Measurements from ENCODE around the gene KAZALD1. TPM values are rescaled to one million over a fixed set of nuclear protein-coding genes. Genes with fewer than 3 reads are reported as not detected.

The KAZALD1 gene
- total and polyA plus RNA-seq, 4 experiments from 2014 or later = not detected

DNA sequence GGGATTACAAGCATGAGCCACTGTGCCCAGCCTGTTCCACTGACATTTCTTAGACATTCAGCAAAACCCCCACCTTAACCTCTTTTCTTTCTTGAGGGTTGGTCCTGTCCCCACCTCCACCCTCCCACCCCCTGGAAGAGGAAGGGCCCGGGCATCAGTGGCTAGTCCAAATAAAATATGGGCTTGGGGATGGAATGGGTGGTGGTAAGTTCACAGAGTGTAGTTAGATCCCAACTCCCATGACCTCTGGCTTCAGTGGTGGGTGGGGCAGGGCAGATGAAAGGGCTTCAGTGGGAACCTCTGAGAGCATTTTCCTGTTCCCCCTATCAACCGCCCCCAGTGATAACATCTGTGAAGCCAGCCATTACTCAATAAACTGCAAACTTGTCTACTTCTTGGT, 20.9 kb upstream of the KAZALD1 start:
- Mint-ChIP-seq H3K4me3 (no peak overlapping the region), H3K27ac (peak overlapping the region in 6 of 7 donors; percentile 42 to 99 (median 80)), H3K4me1 (peaks cover 16 to 25% (median 19%) of the 10 kb centered on the region in 4 donors), H3K27me3 (peaks cover 0 to 4% of the 10 kb centered on the region in 2 donors), H3K36me3 (peaks cover 20 to 43% of the 10 kb centered on the region in 2 donors), H3K9me3 (no peaks in the 10 kb centered on the region)
- H3K9me3 ChIP-seq (ENCODE audit: control insufficient read depth in 1 of 2, low read length in 2 of 2) = no peaks in the 10 kb centered on the region
- intact Hi-C loops (cut with micrococcal nuclease) = loop anchor here (1.0 to 5.0 kb wide), 4 partner anchors 9 to 101 kb away; no protein-coding TSS in a partner anchor
- no peak overlapping the region for H3K27ac ChIP-seq (ENCODE audit: low read depth, low read length)
- H3K36me3 ChIP-seq (ENCODE audit: insufficient read depth, low read length) = peaks cover 22% of the 10 kb centered on the region
- no peak overlapping the region for H3K4me3 ChIP-seq (ENCODE audit: low read length in 2 of 2)
- peaks cover 27% of the 10 kb centered on the region for H3K4me1 ChIP-seq (ENCODE audit: insufficient read depth, low read length)
- no peak for DNase-seq
- CTCF ChIA-PET (ENCODE audit: partially characterized antibody) = interaction anchor here (0.7 to 26.6 kb wide), 11 partner anchors 11 to 100 kb away, joined by 3 to 645 read pairs (median 7); partner anchors contain the start of genes KAZALD1, PDZD7, SFXN3 and TLX1
- POLR2A ChIA-PET (ENCODE audit: partially characterized antibody) = interaction anchor here (0.9 to 5.6 kb wide), 6 partner anchors 9 to 43 kb away, joined by 3 to 69 read pairs (median 22); partner anchors contain the start of genes KAZALD1, PDZD7 and SFXN3
- no peaks in the 10 kb centered on the region for H3K27me3 ChIP-seq (ENCODE audit: insufficient read depth, low read length)

DNA sequence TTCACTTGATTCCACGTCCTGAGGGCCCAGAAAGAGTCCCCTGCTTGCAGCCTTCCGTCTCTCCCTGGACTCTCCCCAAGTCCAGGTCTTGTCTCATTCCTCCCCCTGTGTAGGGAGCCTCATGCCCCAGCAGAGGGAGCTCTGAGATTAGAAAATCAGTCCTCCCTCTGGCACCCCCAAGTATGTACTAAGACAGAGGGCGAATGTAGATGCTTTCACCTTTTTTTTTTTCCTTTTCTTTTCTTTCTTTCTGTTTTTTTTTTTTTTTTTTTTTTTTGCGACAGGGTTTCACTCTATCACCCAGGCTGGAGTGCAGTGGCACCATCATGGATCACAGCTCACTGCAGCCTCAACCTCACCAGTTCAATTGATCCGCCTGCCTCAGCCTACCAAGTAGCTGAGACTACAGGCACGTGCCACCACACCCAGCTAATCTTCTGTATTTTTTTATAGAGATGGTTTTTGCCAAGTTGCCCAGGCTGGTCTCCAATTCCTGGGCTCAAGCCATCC, 20.5 kb upstream of the KAZALD1 start:
- peaks cover 27% of the 10 kb centered on the region for H3K4me1 ChIP-seq (ENCODE audit: insufficient read depth, low read length)
- POLR2A ChIA-PET (ENCODE audit: partially characterized antibody) = interaction anchor here (0.9 to 5.6 kb wide), 6 partner anchors 10 to 44 kb away, joined by 3 to 69 read pairs (median 22); partner anchors contain the start of genes KAZALD1, PDZD7 and SFXN3

DNA sequence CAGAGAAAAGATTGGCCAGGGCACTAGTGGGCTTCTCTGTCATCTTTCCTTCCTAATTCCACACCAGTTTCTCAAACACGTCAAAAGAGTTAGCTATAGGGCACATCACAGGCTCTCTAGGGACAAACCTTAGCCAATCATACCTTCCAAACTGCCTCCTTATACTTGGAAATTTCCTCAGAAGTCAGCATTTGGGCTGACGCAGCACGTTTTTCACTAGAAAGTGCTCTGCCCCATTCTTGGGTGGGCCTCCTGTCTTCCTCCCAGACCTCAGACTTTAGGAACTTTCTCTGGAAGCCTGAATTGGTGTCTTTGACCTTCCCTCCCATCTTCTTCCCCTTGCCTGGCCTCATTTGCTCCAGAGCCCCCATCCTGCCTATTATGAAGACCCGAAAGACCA, 19.7 kb upstream of the KAZALD1 start:
- Mint-ChIP-seq H3K27me3 (peaks cover 5 to 8% of the 10 kb centered on the region in 2 donors), H3K4me1 (peaks cover 16 to 25% (median 19%) of the 10 kb centered on the region in 4 donors), H3K9me3 (no peaks in the 10 kb centered on the region), H3K4me3 (peak overlapping the region; percentile 92 to 99 (median 97)), H3K27ac (peak overlapping the region; percentile 29 to 99 (median 96)), H3K36me3 (peaks cover 12 to 33% of the 10 kb centered on the region in 2 donors)
- POLR2A ChIA-PET (ENCODE audit: partially characterized antibody) = interaction anchor here (0.7 to 5.6 kb wide), 8 partner anchors 9 to 1603 kb away, joined by 3 to 69 read pairs (median 17); partner anchors contain the start of genes KAZALD1, PDZD7, SFXN3 and TRIM8
- Histone ChIP-seq H3K4me3 (ENCODE audit: low read length in 2 of 2) (peak overlapping the region in 1 of 2 donors; percentile 81), H3K36me3 (ENCODE audit: insufficient read depth, low read length) (peaks cover 12% of the 10 kb centered on the region), H3K9me3 (ENCODE audit: control insufficient read depth in 1 of 2, low read length in 2 of 2) (no peaks in the 10 kb centered on the region), H3K27me3 (ENCODE audit: insufficient read depth, low read length) (no peaks in the 10 kb centered on the region), H3K4me1 (ENCODE audit: insufficient read depth, low read length) (peaks cover 27% of the 10 kb centered on the region), H3K27ac (ENCODE audit: low read depth, low read length) (peak overlapping the region; percentile 68)
- intact Hi-C loops (cut with micrococcal nuclease) = loop anchor here (1.0 to 5.0 kb wide), 2 partner anchors 8 to 100 kb away; no protein-coding TSS in a partner anchor
- CTCF ChIA-PET (ENCODE audit: partially characterized antibody) = interaction anchor here (0.9 to 26.6 kb wide), 9 partner anchors 10 to 100 kb away, joined by 4 to 645 read pairs (median 21); partner anchors contain the start of genes KAZALD1, PDZD7 and SFXN3
- DNase-seq = no peak

More for the DNA sequence above, 20.5 kb upstream of the KAZALD1 start:
- CTCF ChIA-PET (ENCODE audit: partially characterized antibody) = interaction anchor here (0.6 to 26.6 kb wide), 14 partner anchors 10 to 1056 kb away, joined by 3 to 645 read pairs (median 6); partner anchors contain the start of genes KAZALD1, PDZD7, SFXN3 and TLX1
- Histone ChIP-seq H3K4me3 (ENCODE audit: low read length in 2 of 2) (no peak overlapping the region), H3K27me3 (ENCODE audit: insufficient read depth, low read length) (no peaks in the 10 kb centered on the region), H3K27ac (ENCODE audit: low read depth, low read length) (no peak overlapping the region), H3K9me3 (ENCODE audit: control insufficient read depth in 1 of 2, low read length in 2 of 2) (no peaks in the 10 kb centered on the region), H3K36me3 (ENCODE audit: insufficient read depth, low read length) (peaks cover 18% of the 10 kb centered on the region)
- intact Hi-C loops (cut with micrococcal nuclease) = loop anchor here (1.0 to 5.0 kb wide), 4 partner anchors 9 to 101 kb away; no protein-coding TSS in a partner anchor
- H3K4me3 Mint-ChIP-seq = peak overlapping the region in 1 of 8 donors; percentile 27
- H3K9me3 Mint-ChIP-seq = no peaks in the 10 kb centered on the region
- H3K4me1 Mint-ChIP-seq = peaks cover 16 to 25% (median 19%) of the 10 kb centered on the region in 4 donors
- H3K27me3 Mint-ChIP-seq = peaks cover 1 to 5% of the 10 kb centered on the region in 2 donors
- H3K27ac Mint-ChIP-seq = peak overlapping the region; percentile 42 to 99 (median 79)
- peaks cover 16 to 38% of the 10 kb centered on the region in 2 donors for H3K36me3 Mint-ChIP-seq
- peak; percentile 72 to 81 (median 73) for DNase-seq

DNA sequence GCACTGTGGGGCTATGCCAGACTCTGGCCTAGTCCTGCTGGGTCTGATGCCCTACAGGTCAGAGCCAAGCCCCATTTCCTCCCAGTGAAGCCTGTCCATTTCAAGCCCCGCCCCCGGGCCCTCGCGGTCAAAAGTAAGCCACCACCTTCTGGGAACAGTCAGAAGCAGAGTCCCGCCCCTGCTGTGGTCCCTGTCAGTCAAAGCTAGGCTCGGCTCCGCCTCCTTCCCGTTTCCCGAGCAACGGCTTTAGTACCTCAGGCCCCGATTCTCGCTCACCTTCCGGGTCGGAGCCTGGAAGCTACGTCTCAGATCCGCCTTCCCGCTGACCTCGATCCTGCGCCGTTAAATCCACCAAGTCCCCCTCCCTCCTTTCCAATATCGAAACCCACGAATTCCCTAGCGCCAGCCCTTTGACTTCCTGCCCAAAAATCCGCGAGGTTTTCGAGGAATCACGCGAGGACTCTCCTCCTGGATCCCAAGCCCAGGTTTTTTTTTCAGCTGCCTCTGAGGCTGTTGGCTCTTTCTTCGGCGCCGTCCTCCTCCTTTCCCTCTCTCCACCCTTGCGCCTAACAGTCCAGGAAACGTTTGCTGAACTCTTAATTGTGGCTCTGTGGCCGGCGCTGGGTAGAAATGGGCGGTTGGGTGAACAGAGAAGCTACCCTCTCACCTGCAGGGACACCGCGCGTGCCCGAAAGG, 19.0 kb upstream of the KAZALD1 start:
- peaks cover under 1% of the 10 kb centered on the region for H3K27me3 ChIP-seq (ENCODE audit: insufficient read depth, low read length)
- no peaks in the 10 kb centered on the region for H3K9me3 ChIP-seq (ENCODE audit: control insufficient read depth in 1 of 2, low read length in 2 of 2)
- peak; percentile 64 to 84 (median 68) for DNase-seq
- POLR2A ChIA-PET (ENCODE audit: partially characterized antibody) = interaction anchor here (0.7 to 5.6 kb wide), 9 partner anchors 8 to 1602 kb away, joined by 3 to 69 read pairs (median 14); partner anchors contain the start of genes KAZALD1, PDZD7, SFXN3 and TRIM8
- H3K4me3 ChIP-seq (ENCODE audit: low read length in 2 of 2) = peak overlapping the region; percentile 81 to 94
- no peaks in the 10 kb centered on the region for H3K9me3 Mint-ChIP-seq
- peaks cover 16 to 25% (median 19%) of the 10 kb centered on the region in 4 donors for H3K4me1 Mint-ChIP-seq
- intact Hi-C loops (cut with micrococcal nuclease) = loop anchor here (1.0 to 5.0 kb wide), 2 partner anchors 7 to 99 kb away; no protein-coding TSS in a partner anchor
- peak overlapping the region; percentile 92 to 99 (median 97) for H3K4me3 Mint-ChIP-seq
- peaks cover 11 to 12% of the 10 kb centered on the region in 2 donors for H3K27me3 Mint-ChIP-seq
- CTCF ChIA-PET (ENCODE audit: partially characterized antibody) = interaction anchor here (0.7 to 26.6 kb wide), 13 partner anchors 8 to 119 kb away, joined by 3 to 645 read pairs (median 7); partner anchors contain the start of genes KAZALD1, PDZD7 and SFXN3
- H3K27ac Mint-ChIP-seq = peak overlapping the region; percentile 87 to 99 (median 97)
- H3K27ac ChIP-seq (ENCODE audit: low read depth, low read length) = peak overlapping the region; percentile 68
- H3K36me3 ChIP-seq (ENCODE audit: insufficient read depth, low read length) = peaks cover 5% of the 10 kb centered on the region
- H3K36me3 Mint-ChIP-seq = peaks cover 8 to 26% of the 10 kb centered on the region in 2 donors
- H3K4me1 ChIP-seq (ENCODE audit: insufficient read depth, low read length) = peaks cover 27% of the 10 kb centered on the region

DNA sequence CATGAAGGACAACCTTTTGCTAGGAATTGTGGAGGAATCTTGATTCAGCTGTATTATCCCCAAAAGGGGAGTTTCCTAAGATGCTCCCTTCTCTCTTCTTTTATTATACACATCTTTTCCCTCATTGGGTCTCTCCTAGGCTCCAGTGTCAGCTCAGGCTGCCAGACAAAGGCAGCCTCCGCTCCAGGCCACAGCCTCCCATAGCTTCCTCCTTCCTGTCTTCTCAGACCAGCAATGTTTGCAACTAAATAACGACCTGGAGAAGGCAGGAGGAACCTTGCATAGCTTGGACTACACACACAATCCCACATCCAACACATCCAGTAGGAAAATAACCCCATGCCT, 18.5 kb upstream of the KAZALD1 start:
- no peak for DNase-seq
- peaks cover 27% of the 10 kb centered on the region for H3K4me1 ChIP-seq (ENCODE audit: insufficient read depth, low read length)
- peaks cover 18 to 26% (median 19%) of the 10 kb centered on the region in 4 donors for H3K4me1 Mint-ChIP-seq
- H3K27ac Mint-ChIP-seq = peak overlapping the region; percentile 9 to 99 (median 96)
- no peaks in the 10 kb centered on the region for H3K36me3 ChIP-seq (ENCODE audit: insufficient read depth, low read length)
- ChIA-PET POLR2A (ENCODE audit: partially characterized antibody) (interaction anchor here (1.2 to 5.6 kb wide), 7 partner anchors 8 to 1602 kb away, joined by 3 to 69 read pairs (median 20); partner anchors contain the start of genes KAZALD1, PDZD7, SFXN3 and TRIM8), CTCF (ENCODE audit: partially characterized antibody) (interaction anchor here (0.7 to 26.6 kb wide), 11 partner anchors 8 to 119 kb away, joined by 3 to 645 read pairs (median 7); partner anchors contain the start of genes KAZALD1, PDZD7 and SFXN3)
- H3K36me3 Mint-ChIP-seq = peaks cover 4 to 21% of the 10 kb centered on the region in 2 donors
- H3K4me3 ChIP-seq (ENCODE audit: low read length in 2 of 2) = peak overlapping the region; percentile 81 to 94
- peaks cover 15% of the 10 kb centered on the region in 2 donors for H3K27me3 Mint-ChIP-seq
- H3K27me3 ChIP-seq (ENCODE audit: insufficient read depth, low read length) = peaks cover 6% of the 10 kb centered on the region
- H3K9me3 ChIP-seq (ENCODE audit: control insufficient read depth in 1 of 2, low read length in 2 of 2) = no peaks in the 10 kb centered on the region
- intact Hi-C loops (cut with micrococcal nuclease) = loop anchor here (5.0 kb wide), 1 partner anchor 99 kb away; no protein-coding TSS in a partner anchor
- H3K27ac ChIP-seq (ENCODE audit: low read depth, low read length) = peak overlapping the region; percentile 68
- H3K9me3 Mint-ChIP-seq = no peaks in the 10 kb centered on the region
- peak overlapping the region; percentile 92 to 99 (median 97) for H3K4me3 Mint-ChIP-seq

DNA sequence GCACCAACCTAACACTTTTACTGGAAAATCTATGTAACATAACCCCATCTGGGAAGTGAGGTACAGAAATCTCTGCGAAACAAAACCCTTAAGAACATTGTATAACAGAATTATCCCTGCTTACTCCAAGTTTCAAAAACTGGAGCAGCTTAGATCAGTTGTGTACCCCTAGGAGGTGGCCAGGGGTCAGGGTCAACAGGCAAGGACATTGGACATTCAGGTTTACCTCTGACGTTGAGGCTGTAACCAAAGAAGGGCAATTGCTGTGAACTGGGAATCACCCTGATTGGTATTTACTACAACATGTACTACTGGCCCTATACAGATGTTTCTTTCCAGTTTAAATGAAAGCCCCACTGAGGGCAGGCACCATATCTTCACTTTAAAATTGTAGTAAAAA, 17.7 kb upstream of the KAZALD1 start:
- Histone ChIP-seq H3K27me3 (ENCODE audit: insufficient read depth, low read length) (peaks cover 14% of the 10 kb centered on the region), H3K27ac (ENCODE audit: low read depth, low read length) (no peak overlapping the region), H3K4me3 (ENCODE audit: low read length in 2 of 2) (no peak overlapping the region), H3K36me3 (ENCODE audit: insufficient read depth, low read length) (no peaks in the 10 kb centered on the region), H3K9me3 (ENCODE audit: control insufficient read depth in 1 of 2, low read length in 2 of 2) (no peaks in the 10 kb centered on the region), H3K4me1 (ENCODE audit: insufficient read depth, low read length) (peaks cover 27% of the 10 kb centered on the region)
- POLR2A ChIA-PET (ENCODE audit: partially characterized antibody) = interaction anchor here (2.0 to 5.6 kb wide), 4 partner anchors 13 to 47 kb away, joined by 7 to 69 read pairs (median 29); partner anchors contain the start of genes KAZALD1, PDZD7 and SFXN3
- intact Hi-C loops (cut with micrococcal nuclease) = loop anchor here (5.0 kb wide), 1 partner anchor 98 kb away; no protein-coding TSS in a partner anchor
- H3K4me3 Mint-ChIP-seq = peak overlapping the region in 2 of 8 donors; percentile 10 to 40
- no peak for DNase-seq
- peaks cover 18 to 34% (median 19%) of the 10 kb centered on the region in 4 donors for H3K4me1 Mint-ChIP-seq
- H3K9me3 Mint-ChIP-seq = no peaks in the 10 kb centered on the region
- peaks cover 22 to 23% of the 10 kb centered on the region in 2 donors for H3K27me3 Mint-ChIP-seq
- CTCF ChIA-PET (ENCODE audit: partially characterized antibody) = interaction anchor here (1.5 to 26.6 kb wide), 7 partner anchors 8 to 118 kb away, joined by 3 to 645 read pairs (median 53); partner anchors contain the start of genes KAZALD1, PDZD7 and SFXN3
- H3K27ac Mint-ChIP-seq = peak overlapping the region in 1 of 7 donors; percentile 43
- H3K36me3 Mint-ChIP-seq = peaks cover 0 to 14% of the 10 kb centered on the region in 2 donors
